ENCODE results near the gene ANO3. TPM values are rescaled to one million over a fixed set of nuclear protein-coding genes. Genes with fewer than 3 reads are reported as not detected.

Gene ANO3
- total RNA-seq, 1 donor from 2014 or later: 0.27 TPM

DNA sequence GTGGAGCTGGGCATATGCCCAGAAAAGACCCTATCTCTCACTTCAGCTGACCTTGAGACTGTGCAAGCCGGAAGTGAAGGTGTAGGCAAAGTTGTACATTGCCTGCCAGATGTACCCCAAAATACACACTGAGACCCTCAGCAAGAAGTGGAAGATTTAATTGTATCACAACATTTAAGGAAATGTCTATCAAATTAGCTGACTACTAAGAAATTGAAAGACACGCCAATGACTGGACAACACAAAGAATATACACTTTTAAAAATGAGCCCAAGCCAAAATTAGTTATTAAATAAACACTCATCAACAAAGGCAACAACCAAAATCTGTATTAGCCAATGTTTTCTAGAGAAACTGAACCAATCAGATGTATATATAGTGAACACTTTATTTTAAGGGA lies 7.7 kb upstream of the ANO3 start:
- DNase-seq: no peak
- H3K4me3 ChIP-seq: no peak overlapping the region
- no peaks in the 10 kb centered on the region for H3K4me1 ChIP-seq
- no peaks in the 10 kb centered on the region for H3K27me3 ChIP-seq (ENCODE audit: low read depth)
- TF ChIP-seq, protein P1, sequence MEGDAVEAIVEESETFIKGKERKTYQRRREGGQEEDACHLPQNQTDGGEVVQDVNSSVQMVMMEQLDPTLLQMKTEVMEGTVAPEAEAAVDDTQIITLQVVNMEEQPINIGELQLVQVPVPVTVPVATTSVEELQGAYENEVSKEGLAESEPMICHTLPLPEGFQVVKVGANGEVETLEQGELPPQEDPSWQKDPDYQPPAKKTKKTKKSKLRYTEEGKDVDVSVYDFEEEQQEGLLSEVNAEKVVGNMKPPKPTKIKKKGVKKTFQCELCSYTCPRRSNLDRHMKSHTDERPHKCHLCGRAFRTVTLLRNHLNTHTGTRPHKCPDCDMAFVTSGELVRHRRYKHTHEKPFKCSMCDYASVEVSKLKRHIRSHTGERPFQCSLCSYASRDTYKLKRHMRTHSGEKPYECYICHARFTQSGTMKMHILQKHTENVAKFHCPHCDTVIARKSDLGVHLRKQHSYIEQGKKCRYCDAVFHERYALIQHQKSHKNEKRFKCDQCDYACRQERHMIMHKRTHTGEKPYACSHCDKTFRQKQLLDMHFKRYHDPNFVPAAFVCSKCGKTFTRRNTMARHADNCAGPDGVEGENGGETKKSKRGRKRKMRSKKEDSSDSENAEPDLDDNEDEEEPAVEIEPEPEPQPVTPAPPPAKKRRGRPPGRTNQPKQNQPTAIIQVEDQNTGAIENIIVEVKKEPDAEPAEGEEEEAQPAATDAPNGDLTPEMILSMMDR (IDR thresholded peaks at IDR 0.05): no peak
- H3K27ac ChIP-seq: no peak overlapping the region
- H3K9me3 ChIP-seq: no peaks in the 10 kb centered on the region
- intact Hi-C loops (cut with DNase I): no loop called here
- H3K36me3 ChIP-seq: no peaks in the 10 kb centered on the region
- no peak for ATAC-seq

DNA sequence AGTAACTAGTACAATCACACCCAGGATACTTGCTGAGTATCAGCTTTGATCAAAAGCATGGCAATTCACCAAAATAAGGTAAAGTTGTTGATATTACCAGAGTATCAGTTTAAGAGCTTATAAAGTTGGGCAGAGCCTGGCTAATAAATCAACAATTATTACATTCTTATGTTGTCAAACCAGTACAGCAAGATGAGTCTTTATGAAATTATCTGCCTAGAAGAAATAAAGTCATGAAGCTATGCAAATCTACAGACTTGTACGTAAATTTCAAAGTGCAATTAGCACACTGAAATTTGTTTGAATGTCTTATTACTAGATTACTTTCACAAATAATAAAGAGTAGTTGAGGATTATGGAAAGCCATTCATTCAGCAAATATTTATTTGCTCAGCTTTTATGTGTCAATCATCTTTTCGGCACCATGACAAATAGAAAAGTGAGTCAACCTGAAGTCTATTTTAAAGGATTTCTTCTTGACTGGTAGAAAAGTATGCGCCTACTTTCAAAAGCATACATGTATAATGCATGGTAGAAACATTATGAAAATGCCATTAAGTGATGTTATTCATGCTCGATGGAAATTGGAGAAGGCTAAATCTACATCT lies 5.0 kb upstream of the ANO3 start:
- ATAC-seq (no peak), DNase-seq (no peak)
- Histone ChIP-seq H3K36me3 (no peaks in the 10 kb centered on the region), H3K4me3 (no peak overlapping the region), H3K27ac (no peak overlapping the region), H3K4me1 (peaks cover 2% of the 10 kb centered on the region), H3K27me3 (ENCODE audit: low read depth) (no peaks in the 10 kb centered on the region), H3K9me3 (no peaks in the 10 kb centered on the region)
- TF ChIP-seq, protein P1 (IDR thresholded peaks at IDR 0.05): no peak
- intact Hi-C loops (cut with DNase I): no loop called here

DNA sequence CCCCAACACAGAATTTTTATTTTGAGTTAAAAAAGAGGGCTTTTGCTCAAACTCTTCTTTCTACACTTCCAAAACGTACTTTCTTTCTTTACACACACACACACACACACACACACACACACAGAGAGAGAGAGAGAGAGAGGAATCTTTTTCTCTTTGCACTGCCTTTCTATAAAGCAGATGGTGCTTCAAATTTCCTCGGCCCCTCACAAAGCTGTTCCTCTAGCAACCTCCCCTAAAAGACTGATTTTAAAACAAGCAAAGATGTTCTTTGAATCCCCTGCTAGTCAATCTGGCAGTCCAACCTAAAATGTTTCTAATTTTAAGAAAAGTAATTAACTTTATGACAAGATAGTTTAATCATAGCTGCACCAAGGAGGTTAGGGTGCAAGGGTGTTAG lies 2.7 kb upstream of the ANO3 start:
- Histone ChIP-seq H3K4me1 (peaks cover 5% of the 10 kb centered on the region), H3K9me3 (no peaks in the 10 kb centered on the region), H3K4me3 (no peak overlapping the region), H3K27me3 (ENCODE audit: low read depth) (no peaks in the 10 kb centered on the region), H3K27ac (no peak overlapping the region), H3K36me3 (no peaks in the 10 kb centered on the region)
- DNase-seq (no peak), ATAC-seq (no peak)
- TF ChIP-seq, protein P1 (IDR thresholded peaks at IDR 0.05): no peak
- intact Hi-C loops (cut with DNase I): no loop called here

DNA sequence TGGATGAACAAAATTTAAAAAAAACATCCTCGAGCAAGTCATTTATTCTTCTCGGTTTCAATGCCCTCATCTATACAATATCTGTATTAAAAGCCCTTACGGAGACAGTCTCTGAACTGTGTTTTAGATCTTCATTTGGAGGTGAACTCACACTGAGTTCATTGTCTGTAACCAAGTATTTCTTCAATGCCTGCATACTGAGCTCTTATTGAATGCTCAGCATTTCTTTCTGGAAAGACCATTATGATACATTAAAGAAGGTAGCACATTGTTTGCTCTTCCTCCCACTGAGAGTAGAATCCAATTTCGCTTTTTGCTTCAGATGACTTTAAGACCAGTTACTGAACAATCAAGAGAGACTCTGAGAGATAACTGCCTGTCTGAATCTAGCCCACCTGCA lies 1.7 kb upstream of the ANO3 start:
- Histone ChIP-seq H3K4me3 (no peak overlapping the region), H3K36me3 (no peaks in the 10 kb centered on the region), H3K4me1 (peaks cover 5% of the 10 kb centered on the region), H3K27ac (no peak overlapping the region), H3K9me3 (no peaks in the 10 kb centered on the region), H3K27me3 (ENCODE audit: low read depth) (no peaks in the 10 kb centered on the region)
- DNase-seq (no peak), ATAC-seq (no peak)
- TF ChIP-seq, protein P1 (IDR thresholded peaks at IDR 0.05): no peak
- intact Hi-C loops (cut with DNase I): no loop called here

DNA sequence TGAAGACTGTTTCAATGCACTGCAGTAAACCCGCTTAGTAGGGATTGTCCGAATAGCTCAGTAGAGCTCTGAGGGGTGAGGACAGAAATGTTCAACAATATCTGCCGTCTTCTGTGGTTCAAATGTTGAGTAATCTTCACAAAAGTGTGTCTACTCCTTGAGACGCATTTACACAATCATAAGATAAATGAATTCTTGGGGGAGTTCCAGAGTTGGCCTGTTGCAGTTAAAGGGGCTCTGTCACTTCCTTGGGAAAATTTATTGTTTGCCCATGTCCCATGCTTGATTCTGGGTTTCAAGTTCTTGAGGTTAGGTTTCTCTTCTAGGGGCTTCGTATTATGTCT lies 614 bp downstream of the ANO3 start:
- intact Hi-C loops (cut with DNase I): no loop called here
- Histone ChIP-seq H3K36me3 (no peaks in the 10 kb centered on the region), H3K4me3 (no peak overlapping the region), H3K27ac (no peak overlapping the region), H3K27me3 (ENCODE audit: low read depth) (no peaks in the 10 kb centered on the region), H3K4me1 (peaks cover 5% of the 10 kb centered on the region), H3K9me3 (no peaks in the 10 kb centered on the region)
- ATAC-seq: peak; percentile 21 to 59
- DNase-seq: no peak
- TF ChIP-seq, protein P1 (IDR thresholded peaks at IDR 0.05): no peak

DNA sequence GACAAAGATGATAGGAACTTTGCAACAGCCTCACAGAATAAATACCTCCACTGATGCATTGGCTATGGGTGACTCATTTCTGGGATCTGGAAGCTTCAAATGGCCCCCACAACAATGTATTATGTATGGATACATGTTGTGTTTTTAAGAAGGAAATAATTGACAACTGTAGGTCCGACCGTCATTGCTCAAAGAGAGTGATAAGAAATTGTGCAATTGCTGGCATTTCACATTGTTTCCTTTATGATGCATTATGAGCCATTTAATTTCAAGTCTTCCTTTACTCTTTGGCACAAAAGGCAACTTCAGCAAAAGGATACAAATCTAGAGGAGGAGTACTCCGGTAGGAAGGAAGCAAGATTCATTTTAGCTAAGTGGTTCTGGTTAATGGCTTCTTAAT lies 2.0 kb downstream of the ANO3 start:
- Histone ChIP-seq H3K4me1 (peaks cover 5% of the 10 kb centered on the region), H3K27me3 (ENCODE audit: low read depth) (no peaks in the 10 kb centered on the region), H3K27ac (no peak overlapping the region), H3K4me3 (no peak overlapping the region), H3K9me3 (no peaks in the 10 kb centered on the region), H3K36me3 (no peaks in the 10 kb centered on the region)
- intact Hi-C loops (cut with DNase I): no loop called here
- TF ChIP-seq, protein P1 (IDR thresholded peaks at IDR 0.05): no peak
- no peak for ATAC-seq
- no peak for DNase-seq
